Measurements from ENCODE around the gene TAS2R19. TPM values are rescaled to one million over a fixed set of nuclear protein-coding genes. Genes with fewer than 3 reads are reported as not detected.

Gene TAS2R19
- 0.15 TPM in 1 of 5 replicates, not detected in the others for total RNA-seq (2022; extraction: Qiagen RNA extraction)

GRCh38 chr12:11022520-11022919, at the start of gene TAS2R19:
TSS of gene TAS2R19 (minus strand) at chr12:11022620. CDS start at chr12:11022571, 49 bp downstream.

GRCh38 chr12:11062194-11062593, 39.8 kb upstream of the TAS2R19 start, which contains the start of gene TAS2R46:
TSS of gene TAS2R46 (minus strand) at chr12:11062294. CDS start at chr12:11062294, 0 bp downstream.

GRCh38 chr12:11031307-11031706, 8.9 kb upstream of the TAS2R19 start, which contains the start of gene TAS2R31:
TSS of gene TAS2R31 (minus strand) at chr12:11031407. CDS start at chr12:11031335, 72 bp downstream.

GRCh38 chr12:10998204-10998603, 24.2 kb downstream of the TAS2R19 start, which contains the start of gene TAS2R20:
TSS of gene TAS2R20 (minus strand) at chr12:10998304. CDS start at chr12:10997875, 429 bp downstream.

DNA sequence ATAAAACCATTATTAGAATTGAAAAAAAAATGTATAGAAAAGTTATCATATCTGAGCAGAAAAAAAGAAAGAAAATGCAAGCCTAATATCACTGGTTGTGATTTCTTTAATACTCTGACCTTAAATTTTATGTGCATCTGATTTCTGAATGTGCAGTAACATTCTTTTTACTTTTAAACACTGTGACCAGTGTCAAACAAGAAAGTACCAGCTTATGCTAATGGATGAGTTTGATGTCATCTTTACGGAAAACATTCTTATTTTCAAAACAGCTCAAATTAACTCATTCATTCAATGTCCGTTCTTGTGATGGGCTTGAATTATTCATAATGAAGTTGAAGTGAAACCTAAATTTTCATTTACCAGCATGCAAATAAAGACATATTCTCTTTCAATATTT, 35.6 kb downstream of the TAS2R19 start, which contains the start of gene TAS2R50:
TAS2R50 (minus strand) TSS at position 101 of the 400 bp plus-strand sequence; CDS start at position 49, 52 bp downstream.

Other genes starting within 250 kb of the TAS2R19 start
- not detected in 5 replicates for gene TAS2R7, start 220.0 kb downstream of the TAS2R19 start, total RNA-seq (2022; extraction: Qiagen RNA extraction)
- not detected in 5 replicates for gene TAS2R8, start 215.3 kb downstream of the TAS2R19 start, total RNA-seq (2022; extraction: Qiagen RNA extraction)
- not detected in 5 replicates for gene TAS2R9, start 212.5 kb downstream of the TAS2R19 start, total RNA-seq (2022; extraction: Qiagen RNA extraction)
- 0.06 to 0.09 TPM in 2 of 5 replicates, not detected in the others for gene TAS2R10, start 196.3 kb downstream of the TAS2R19 start, total RNA-seq (2022; extraction: Qiagen RNA extraction)
- gene PRR4, start 173.1 kb downstream of the TAS2R19 start, total RNA-seq (2022; extraction: Qiagen RNA extraction): 0.80 to 3.2 TPM (median 2.3 TPM) in 5 replicates
- 2.3 to 4.6 TPM (median 2.4 TPM) in 5 replicates for gene PRH1, start 138.4 kb downstream of the TAS2R19 start, total RNA-seq (2022; extraction: Qiagen RNA extraction)
- 0.03 TPM in 1 of 5 replicates, not detected in the others for gene TAS2R13, start 113.1 kb downstream of the TAS2R19 start, total RNA-seq (2022; extraction: Qiagen RNA extraction)
- 0.23 to 0.48 TPM (median 0.43 TPM) in 3 of 5 replicates, not detected in the others for gene PRH2, start 93.4 kb downstream of the TAS2R19 start, total RNA-seq (2022; extraction: Qiagen RNA extraction)
- gene TAS2R14, start 83.4 kb downstream of the TAS2R19 start, total RNA-seq (2022; extraction: Qiagen RNA extraction): 0.44 to 0.81 TPM (median 0.78 TPM) in 5 replicates
- gene TAS2R50, start 35.7 kb downstream of the TAS2R19 start, total RNA-seq (2022; extraction: Qiagen RNA extraction): not detected in 5 replicates
- 0.06 TPM in 1 of 5 replicates, not detected in the others for gene TAS2R20, start 24.3 kb downstream of the TAS2R19 start, total RNA-seq (2022; extraction: Qiagen RNA extraction)
- gene TAS2R31, start 8.8 kb upstream of the TAS2R19 start, total RNA-seq (2022; extraction: Qiagen RNA extraction): 0.16 to 0.28 TPM (median 0.17 TPM) in 5 replicates
- not detected in 5 replicates for gene TAS2R46, start 39.7 kb upstream of the TAS2R19 start, total RNA-seq (2022; extraction: Qiagen RNA extraction)
- not detected in 5 replicates for gene TAS2R43, start 69.7 kb upstream of the TAS2R19 start, total RNA-seq (2022; extraction: Qiagen RNA extraction)
- gene TAS2R30, start 112.0 kb upstream of the TAS2R19 start, total RNA-seq (2022; extraction: Qiagen RNA extraction): 0.03 TPM in 1 of 5 replicates, not detected in the others
- gene SMIM10L1, start 148.6 kb upstream of the TAS2R19 start, total RNA-seq (2022; extraction: Qiagen RNA extraction): 8.0 to 8.5 TPM (median 8.2 TPM) in 5 replicates
- not detected in 5 replicates for gene TAS2R42, start 164.3 kb upstream of the TAS2R19 start, total RNA-seq (2022; extraction: Qiagen RNA extraction)
- not detected in 5 replicates for gene PRB3, start 247.1 kb upstream of the TAS2R19 start, total RNA-seq (2022; extraction: Qiagen RNA extraction)